IMR-90 (cell line): ENCODE data around the gene KLHL34. TPM values are rescaled to one million over a fixed set of nuclear protein-coding genes. Genes with fewer than 3 reads are reported as not detected.

Source experiments
- ATAC-seq: fragments of 200-7000 bp; cut with Tn5 transposase; 2 replicates; pipeline ENCODE4 v1.9.1; 2020; ENCODE audit warnings: low read depth, mild to moderate bottlenecking, moderate library complexity
- BruUV-seq: library from RNA; stranded (reverse); fragments of 400-500 nt; replicated peaks from 2 replicates; lab custom pipeline; 2021; lab: Mats Ljungman, UMichigan
- CTCF ChIA-PET: fragments of 300-600 bp; formaldehyde crosslinking; extraction: SDS; loops from one replicate; lab custom pipeline; 2021; ENCODE audit warnings: antibody characterized with exemption; lab: Yijun Ruan, JAX
- POLR2A ChIA-PET: fragments of 300-600 bp; sonication (Branson Sonifier 250); formaldehyde crosslinking; loops from one replicate; lab custom pipeline; 2022; ENCODE audit warnings: antibody characterized with exemption; ENCODE audit not compliant: unreplicated experiment; lab: Charles Lee
- DNase-seq: peaks from one replicate; pipeline ENCODE4 v3.0.0; 2013
- H2AFZ ChIP-seq: replicated peaks from 2 replicates; pipeline ENCODE3; 2013; ENCODE audit warnings: low read length, mild to moderate bottlenecking; ENCODE audit not compliant: poor library complexity
- H2AK5ac ChIP-seq: 2 replicates; pipeline ENCODE4 v1.6.1; 2013; ENCODE audit warnings: low read depth, low read length, inconsistent platforms
- H2AK9ac ChIP-seq: replicated peaks from 2 replicates; pipeline ENCODE3; 2013; ENCODE audit warnings: mild to moderate bottlenecking, low read depth, low read length, moderate library complexity; ENCODE audit not compliant: poor library complexity
- H2BK120ac ChIP-seq: 2 replicates; pipeline ENCODE4 v1.6.1; 2013; ENCODE audit warnings: low read depth, low read length, inconsistent platforms
- H2BK15ac ChIP-seq: 3 replicates; pipeline ENCODE4 v1.6.1; 2013; ENCODE audit warnings: low read depth, low read length, inconsistent platforms
- H2BK20ac ChIP-seq: 2 replicates; pipeline ENCODE4 v1.6.1; 2013; ENCODE audit warnings: low read depth, mild to moderate bottlenecking, inconsistent platforms, low read length, moderate library complexity
- H2BK5ac ChIP-seq: 2 replicates; pipeline ENCODE4 v1.6.1; 2013; ENCODE audit warnings: mild to moderate bottlenecking, low read depth, low read length, inconsistent platforms; ENCODE audit not compliant: poor library complexity, severe bottlenecking
- H3K14ac ChIP-seq: replicated peaks from 2 replicates; pipeline ENCODE4 v1.6.1; 2013; ENCODE audit warnings: low read depth, low read length, inconsistent platforms
- H3K18ac ChIP-seq: 2 replicates; pipeline ENCODE4 v1.6.1; 2013; ENCODE audit warnings: low read depth, low read length, control low read depth
- H3K23ac ChIP-seq: 2 replicates; pipeline ENCODE4 v1.6.1; 2013; ENCODE audit warnings: low read depth, low read length, inconsistent platforms
- H3K27ac ChIP-seq: 2 replicates; pipeline ENCODE4 v1.5.1; 2013; ENCODE audit warnings: mild to moderate bottlenecking, control low read depth, low read length; ENCODE audit not compliant: insufficient read depth
- H3K27me3 ChIP-seq: 2 replicates; pipeline ENCODE4 v1.6.1; 2013; ENCODE audit warnings: low read length; ENCODE audit not compliant: control insufficient read depth, insufficient read depth
- H3K36me3 ChIP-seq: 2 replicates; pipeline ENCODE4 v1.6.1; 2013; ENCODE audit warnings: low read length, mixed read lengths; ENCODE audit not compliant: control insufficient read depth, insufficient read depth
- H3K4ac ChIP-seq: 2 replicates; pipeline ENCODE4 v1.6.1; 2013; ENCODE audit warnings: low read depth, low read length, inconsistent platforms
- H3K4me1 ChIP-seq: 2 replicates; pipeline ENCODE4 v1.6.1; 2013; ENCODE audit warnings: low read length, mixed read lengths; ENCODE audit not compliant: control insufficient read depth, insufficient read depth
- H3K4me2 ChIP-seq: 2 replicates; pipeline ENCODE4 v1.6.1; 2013; ENCODE audit warnings: low read depth, mild to moderate bottlenecking, control low read depth, low read length, moderate library complexity
- H3K4me3 ChIP-seq: 2 replicates; pipeline ENCODE4 v1.5.1; 2013; ENCODE audit warnings: low read depth, mild to moderate bottlenecking, control low read depth, low read length, moderate library complexity; ENCODE audit not compliant: insufficient read depth
- H3K56ac ChIP-seq: 2 replicates; pipeline ENCODE4 v1.6.1; 2013; ENCODE audit warnings: low read length, inconsistent platforms; ENCODE audit not compliant: insufficient read depth; ENCODE audit errors: extremely low read depth
- H3K79me1 ChIP-seq, 2 experiments: 2 replicates each; pipeline ENCODE4 v1.6.1; 2013; ENCODE audit warnings: low read length in 2 of 2, inconsistent platforms in 1 of 2, low read depth in 1 of 2
- H3K9ac ChIP-seq: 2 replicates; pipeline ENCODE4 v1.6.1; 2013; ENCODE audit warnings: low read depth, low read length, control low read depth
- H3K9me1 ChIP-seq: 2 replicates; pipeline ENCODE4 v1.6.1; 2013; ENCODE audit warnings: low read length, inconsistent platforms; ENCODE audit not compliant: insufficient read depth
- H3K9me3 ChIP-seq: 2 replicates; pipeline ENCODE4 v1.6.1; 2013; ENCODE audit warnings: low read length; ENCODE audit not compliant: control insufficient read depth, insufficient read depth
- H4K20me1 ChIP-seq: 2 replicates; pipeline ENCODE4 v1.6.1; 2013; ENCODE audit warnings: low read length, inconsistent platforms; ENCODE audit not compliant: insufficient read depth
- H4K5ac ChIP-seq: 2 replicates; pipeline ENCODE4 v1.6.1; 2013; ENCODE audit warnings: mild to moderate bottlenecking, low read depth, low read length, control low read depth
- H4K8ac ChIP-seq, 2 experiments: 2 replicates each; pipeline ENCODE4 v1.6.1; 2013; ENCODE audit warnings: low read depth in 2 of 2, low read length in 2 of 2, control low read depth in 1 of 2, inconsistent platforms in 1 of 2
- H4K91ac ChIP-seq: 2 replicates; pipeline ENCODE4 v1.6.1; 2013; ENCODE audit warnings: low read depth, low read length, inconsistent platforms; ENCODE audit not compliant: insufficient read depth
- CEBPB ChIP-seq: IDR thresholded peaks from 2 replicates; pipeline ENCODE4 v1.6.1; 2012; ENCODE audit warnings: low read depth, low read length, improper control_type of control experiment
- FOS ChIP-seq: fragments of 150-350 bp; IDR thresholded peaks from 2 replicates; pipeline ENCODE4 v1.6.1; 2016; ENCODE audit warnings: low read depth, low read length
- MAFK ChIP-seq: IDR thresholded peaks from 2 replicates; pipeline ENCODE4 v1.6.1; 2012; ENCODE audit warnings: low read depth, low read length, improper control_type of control experiment
- MAZ ChIP-seq: IDR thresholded peaks from 2 replicates; pipeline ENCODE4 v1.6.1; 2012; ENCODE audit warnings: low read depth, mild to moderate bottlenecking, low read length, improper control_type of control experiment, moderate library complexity, borderline replicate concordance
- MXI1 ChIP-seq: IDR thresholded peaks from 2 replicates; pipeline ENCODE4 v1.6.1; 2012; ENCODE audit warnings: low read depth, mild to moderate bottlenecking, low read length, moderate library complexity, borderline replicate concordance
- NFE2L2 ChIP-seq: fragments of 150-350 bp; IDR thresholded peaks from 2 replicates; pipeline ENCODE4 v1.6.1; 2016; ENCODE audit warnings: low read depth, mild to moderate bottlenecking, low read length
- RAD21 ChIP-seq: IDR thresholded peaks from 2 replicates; pipeline ENCODE4 v1.6.1; 2012; ENCODE audit warnings: low read length, improper control_type of control experiment
- RFX5 ChIP-seq: IDR thresholded peaks from 2 replicates; pipeline ENCODE4 v1.8.0; 2012; ENCODE audit warnings: low read depth, mild to moderate bottlenecking, low read length, moderate library complexity
- SMC3 ChIP-seq: fragments of 150-350 bp; IDR thresholded peaks from 2 replicates; pipeline ENCODE4 v1.6.1; 2016; ENCODE audit warnings: low read depth, mild to moderate bottlenecking, antibody characterized with exemption, low read length, moderate library complexity
- WGBS, 2 experiments: methylation state at CpG; one replicate each; pipeline versions ENCODE4 v1.1.5 to v1.1.7; 2013; ENCODE audit warnings: missing lambda C conversion rate in 2 of 2; ENCODE audit not compliant: insufficient read length in 1 of 2; ENCODE audit errors: extremely low coverage in 2 of 2; 5-methylcytosine and 5-hydroxymethylcytosine counted together
- dilution Hi-C: fragments of 300-500 bp; cut with HindIII; formaldehyde crosslinking; loops from one replicate; pipeline ENCODE4 v1.14.3; 2018; ENCODE audit warnings: low sequenced_read_pairs; ENCODE audit not compliant: unreplicated experiment
- in situ Hi-C: fragments of 300-500 bp; cut with MboI; formaldehyde crosslinking; loops from 3 replicates; pipeline ENCODE4 v1.14.3; 2019; ENCODE audit warnings: low sequenced_read_pairs, inconsistent platforms, mixed read lengths
- intact Hi-C: fragments of 100-400 bp; cut with micrococcal nuclease; formaldehyde crosslinking; loops from 2 replicates; pipeline ENCODE4 v1.10.0; 2022
- polyA plus RNA-seq, 3 experiments: library from polyadenylated mRNA; depleted of rRNA; stranded (reverse); fragments of >200 nt; gene quantifications; 2 replicates each; pipeline ENCODE4 v1.2.3, GENCODE V29; 2012; ENCODE audit warnings: low replicate concordance in 1 of 3
- total RNA-seq: library from RNA; depleted of rRNA; stranded (reverse); fragments of >200 nt; gene quantifications from 2 replicates; pipeline ENCODE4 v1.2.3, GENCODE V29; 2012
- TF ChIP-seq, protein P1 (sequence below): fragments of 150-350 bp; IDR thresholded peaks from 2 replicates; pipeline ENCODE4 v1.6.1; 2016; ENCODE audit warnings: low read depth, mild to moderate bottlenecking, low read length, moderate library complexity, borderline replicate concordance
- TF ChIP-seq, protein P2 (sequence below): conservative IDR thresholded peaks from 2 replicates; pipeline ENCODE4 v1.5.1; 2012; ENCODE audit warnings: mild to moderate bottlenecking, low read depth, low read length, improper control_type of control experiment
- TF ChIP-seq, protein P3 (sequence below): fragments of 150-350 bp; IDR thresholded peaks from 2 replicates; pipeline ENCODE4 v1.6.1; 2017; ENCODE audit warnings: mild to moderate bottlenecking, antibody characterized with exemption, low read length, low read depth

The KLHL34 gene
- total and polyA plus RNA-seq, 2 of the 4 experiments (the other 2 are of a cell fraction), result not detected

DNA sequence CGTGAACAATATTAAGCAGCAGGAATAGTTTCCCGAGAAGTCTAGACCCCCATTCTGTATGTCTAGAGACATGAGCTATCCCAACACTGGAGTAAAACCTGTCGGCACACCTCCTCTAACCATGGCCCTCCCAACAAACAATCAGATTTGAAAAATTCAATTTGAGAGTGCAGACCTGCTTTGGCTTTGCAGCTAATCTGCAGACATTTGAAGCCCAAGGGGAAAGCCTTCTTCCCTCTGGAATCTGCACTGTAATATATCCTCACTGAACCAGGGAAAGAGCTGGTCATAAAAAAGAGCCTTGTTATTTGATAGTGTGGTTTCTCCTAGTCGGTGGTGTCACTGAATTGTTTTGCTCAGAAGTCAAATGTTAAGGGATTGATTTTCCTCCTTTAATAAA lies 44.6 kb upstream of the KLHL34 start:
- ChIA-PET POLR2A (no interaction called here), CTCF (no interaction called here)
- H2BK15ac ChIP-seq, result no peak overlapping the region
- no peaks in the 10 kb centered on the region for H3K4me1 ChIP-seq
- no peak overlapping the region for H2AK5ac ChIP-seq
- no peaks in the 10 kb centered on the region for H3K79me1 ChIP-seq
- no peak overlapping the region for H3K4ac ChIP-seq
- H2BK120ac ChIP-seq, result no peak overlapping the region
- dilution Hi-C loops, result no loop called here
- H3K56ac ChIP-seq, result no peak overlapping the region
- no peak overlapping the region for H4K5ac ChIP-seq
- H2AK9ac ChIP-seq, result no peak overlapping the region
- no peaks in the 10 kb centered on the region for H3K9me1 ChIP-seq
- H2BK5ac ChIP-seq, result no peak overlapping the region
- no peak overlapping the region for H4K8ac ChIP-seq
- no TSS peak for BruUV-seq
- TF ChIP-seq FOS, result no peak
- TF ChIP-seq, protein P1, sequence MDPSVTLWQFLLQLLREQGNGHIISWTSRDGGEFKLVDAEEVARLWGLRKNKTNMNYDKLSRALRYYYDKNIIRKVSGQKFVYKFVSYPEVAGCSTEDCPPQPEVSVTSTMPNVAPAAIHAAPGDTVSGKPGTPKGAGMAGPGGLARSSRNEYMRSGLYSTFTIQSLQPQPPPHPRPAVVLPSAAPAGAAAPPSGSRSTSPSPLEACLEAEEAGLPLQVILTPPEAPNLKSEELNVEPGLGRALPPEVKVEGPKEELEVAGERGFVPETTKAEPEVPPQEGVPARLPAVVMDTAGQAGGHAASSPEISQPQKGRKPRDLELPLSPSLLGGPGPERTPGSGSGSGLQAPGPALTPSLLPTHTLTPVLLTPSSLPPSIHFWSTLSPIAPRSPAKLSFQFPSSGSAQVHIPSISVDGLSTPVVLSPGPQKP, result no peak
- no peak for TF ChIP-seq MAZ
- TF ChIP-seq, protein P2, sequence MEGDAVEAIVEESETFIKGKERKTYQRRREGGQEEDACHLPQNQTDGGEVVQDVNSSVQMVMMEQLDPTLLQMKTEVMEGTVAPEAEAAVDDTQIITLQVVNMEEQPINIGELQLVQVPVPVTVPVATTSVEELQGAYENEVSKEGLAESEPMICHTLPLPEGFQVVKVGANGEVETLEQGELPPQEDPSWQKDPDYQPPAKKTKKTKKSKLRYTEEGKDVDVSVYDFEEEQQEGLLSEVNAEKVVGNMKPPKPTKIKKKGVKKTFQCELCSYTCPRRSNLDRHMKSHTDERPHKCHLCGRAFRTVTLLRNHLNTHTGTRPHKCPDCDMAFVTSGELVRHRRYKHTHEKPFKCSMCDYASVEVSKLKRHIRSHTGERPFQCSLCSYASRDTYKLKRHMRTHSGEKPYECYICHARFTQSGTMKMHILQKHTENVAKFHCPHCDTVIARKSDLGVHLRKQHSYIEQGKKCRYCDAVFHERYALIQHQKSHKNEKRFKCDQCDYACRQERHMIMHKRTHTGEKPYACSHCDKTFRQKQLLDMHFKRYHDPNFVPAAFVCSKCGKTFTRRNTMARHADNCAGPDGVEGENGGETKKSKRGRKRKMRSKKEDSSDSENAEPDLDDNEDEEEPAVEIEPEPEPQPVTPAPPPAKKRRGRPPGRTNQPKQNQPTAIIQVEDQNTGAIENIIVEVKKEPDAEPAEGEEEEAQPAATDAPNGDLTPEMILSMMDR, result no peak
- TF ChIP-seq CEBPB, result no peak
- TF ChIP-seq, protein P3, sequence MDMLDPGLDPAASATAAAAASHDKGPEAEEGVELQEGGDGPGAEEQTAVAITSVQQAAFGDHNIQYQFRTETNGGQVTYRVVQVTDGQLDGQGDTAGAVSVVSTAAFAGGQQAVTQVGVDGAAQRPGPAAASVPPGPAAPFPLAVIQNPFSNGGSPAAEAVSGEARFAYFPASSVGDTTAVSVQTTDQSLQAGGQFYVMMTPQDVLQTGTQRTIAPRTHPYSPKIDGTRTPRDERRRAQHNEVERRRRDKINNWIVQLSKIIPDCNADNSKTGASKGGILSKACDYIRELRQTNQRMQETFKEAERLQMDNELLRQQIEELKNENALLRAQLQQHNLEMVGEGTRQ, result no peak
- no peak for TF ChIP-seq MAFK
- TF ChIP-seq NFE2L2, result no peak
- no peak for TF ChIP-seq SMC3
- no peak for TF ChIP-seq RAD21
- no peak for TF ChIP-seq RFX5
- no peak for TF ChIP-seq MXI1
- intact Hi-C loops, result no loop called here
- DNase-seq, result no peak
- peaks cover 2% of the 10 kb centered on the region; the same call in 1 of the 2 replicates for H3K27me3 ChIP-seq
- H3K36me3 ChIP-seq, result no peaks in the 10 kb centered on the region
- no peak overlapping the region for H2BK20ac ChIP-seq
- in situ Hi-C loops, result no loop called here
- ATAC-seq, result no peak
- no peak overlapping the region for H3K14ac ChIP-seq
- H4K20me1 ChIP-seq, result no peaks in the 10 kb centered on the region
- H3K4me3 ChIP-seq, result no peak overlapping the region
- WGBS, 2 experiments, result 28% methylated on average over 2 of the region's 4 CpGs; no CpG with 5 or more reads in 1 of the 2 experiments
- no peak overlapping the region for H3K9ac ChIP-seq
- H3K18ac ChIP-seq, result no peak overlapping the region
- H2AFZ ChIP-seq, result no peak overlapping the region
- no peak overlapping the region for H3K4me2 ChIP-seq
- H3K23ac ChIP-seq, result no peak overlapping the region
- H4K91ac ChIP-seq, result no peak overlapping the region
- no peak overlapping the region for H3K27ac ChIP-seq
- no peaks in the 10 kb centered on the region; the same call in 1 of the 2 replicates for H3K9me3 ChIP-seq
